T-helper 1 cell treated with Interleukin-12 subunit alpha and Interleukin-12 subunit beta and Interleukin-4 antibody, amounts not matched to agents 30 μg/mL and 1 μg/mL, for 36 hours (primary cell): ENCODE data around the gene SLC19A1.

Source experiments
- H3K27ac Mint-ChIP-seq: one replicate; pipeline ENCODE4 v1.8.0; 2021; ENCODE audit warnings: mild to moderate bottlenecking, mixed read lengths
- H3K27me3 Mint-ChIP-seq: one replicate; pipeline ENCODE4 v1.8.0; 2021; ENCODE audit warnings: low read depth, mixed read lengths
- H3K36me3 Mint-ChIP-seq: one replicate; pipeline ENCODE4 v1.8.0; 2021; ENCODE audit warnings: low read depth, mixed read lengths
- H3K4me1 Mint-ChIP-seq: one replicate; pipeline ENCODE4 v1.8.0; 2021; ENCODE audit warnings: low read depth, mixed read lengths
- H3K4me3 Mint-ChIP-seq: one replicate; pipeline ENCODE4 v1.8.0; 2021; ENCODE audit warnings: mild to moderate bottlenecking, moderate library complexity, mixed read lengths
- H3K9me3 Mint-ChIP-seq: one replicate; pipeline ENCODE4 v1.8.0; 2021; ENCODE audit warnings: mixed read lengths

Gene SLC19A1

DNA sequence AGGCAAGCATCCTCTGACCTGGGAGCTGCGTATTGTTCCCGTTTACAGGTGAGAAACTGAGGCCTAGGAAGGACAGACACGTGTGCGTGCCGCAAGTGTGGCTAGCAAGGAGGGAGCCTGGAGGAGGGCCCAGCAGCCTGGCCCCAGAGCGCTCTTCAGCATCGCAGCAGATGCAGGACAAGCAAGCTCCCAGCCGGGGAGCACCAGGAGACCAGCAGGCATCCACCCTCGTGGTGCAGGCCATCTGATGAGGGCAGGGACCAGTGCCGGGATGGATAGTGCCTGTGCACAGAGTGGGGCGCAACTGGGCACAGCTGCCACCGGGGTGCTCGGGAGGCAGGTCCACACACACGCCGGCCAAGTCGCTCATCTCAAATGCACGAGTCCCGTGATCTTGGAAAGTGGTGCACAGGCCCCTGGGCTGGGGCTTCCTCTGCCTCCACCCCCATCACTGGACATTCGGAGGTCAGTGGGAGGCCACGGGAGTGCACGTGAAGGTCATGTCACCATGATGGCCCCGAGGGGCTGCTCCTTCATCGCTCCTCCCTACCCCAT is 82.2 kb downstream of the SLC19A1 start:
- Mint-ChIP-seq H3K27me3 (peaks cover 9% of the 10 kb centered on the region), H3K9me3 (no peaks in the 10 kb centered on the region), H3K27ac (no peak overlapping the region), H3K4me3 (no peak overlapping the region), H3K4me1 (no peaks in the 10 kb centered on the region), H3K36me3 (no peaks in the 10 kb centered on the region)

- Mint-ChIP-seq H3K27ac (no peak overlapping the region), H3K27me3 (peaks cover 9% of the 10 kb centered on the region), H3K4me3 (no peak overlapping the region), H3K4me1 (no peaks in the 10 kb centered on the region), H3K9me3 (no peaks in the 10 kb centered on the region), H3K36me3 (no peaks in the 10 kb centered on the region)
Measured at GRCh38 chr21:45459171-45460010, 82.8 kb downstream of the SLC19A1 start.

GRCh38 chr21:45458281-45459170 is 83.7 kb downstream of the SLC19A1 start:
- Mint-ChIP-seq H3K4me1 (no peaks in the 10 kb centered on the region), H3K27me3 (peaks cover 9% of the 10 kb centered on the region), H3K4me3 (no peak overlapping the region), H3K27ac (no peak overlapping the region), H3K9me3 (no peaks in the 10 kb centered on the region), H3K36me3 (no peaks in the 10 kb centered on the region)

DNA sequence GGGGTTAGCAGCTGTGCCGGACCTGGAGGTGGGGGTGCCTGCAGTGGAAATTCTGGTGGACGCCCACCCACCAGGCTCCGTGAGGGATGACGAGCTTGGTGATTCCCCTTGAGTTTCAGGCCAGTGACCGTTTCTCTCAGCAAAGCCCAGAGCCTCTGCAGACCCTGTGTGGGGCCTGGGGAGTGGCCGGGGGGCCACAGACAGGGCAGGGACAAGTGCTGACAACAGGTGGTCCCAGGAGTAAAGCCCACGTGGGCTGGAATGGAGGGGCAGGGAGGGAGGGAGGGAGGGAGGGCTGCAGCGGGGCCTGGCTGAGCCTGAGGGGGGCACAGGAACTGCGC is 84.4 kb downstream of the SLC19A1 start:
- Mint-ChIP-seq H3K9me3 (peaks cover 6% of the 10 kb centered on the region), H3K36me3 (no peaks in the 10 kb centered on the region), H3K27me3 (peaks cover 9% of the 10 kb centered on the region), H3K4me1 (peaks cover 1% of the 10 kb centered on the region), H3K27ac (no peak overlapping the region), H3K4me3 (no peak overlapping the region)

GRCh38 chr21:45457161-45457831 is 84.9 kb downstream of the SLC19A1 start:
- peaks cover 1% of the 10 kb centered on the region for H3K4me1 Mint-ChIP-seq
- peaks cover 4% of the 10 kb centered on the region for H3K27me3 Mint-ChIP-seq
- H3K27ac Mint-ChIP-seq, result no peak overlapping the region

DNA sequence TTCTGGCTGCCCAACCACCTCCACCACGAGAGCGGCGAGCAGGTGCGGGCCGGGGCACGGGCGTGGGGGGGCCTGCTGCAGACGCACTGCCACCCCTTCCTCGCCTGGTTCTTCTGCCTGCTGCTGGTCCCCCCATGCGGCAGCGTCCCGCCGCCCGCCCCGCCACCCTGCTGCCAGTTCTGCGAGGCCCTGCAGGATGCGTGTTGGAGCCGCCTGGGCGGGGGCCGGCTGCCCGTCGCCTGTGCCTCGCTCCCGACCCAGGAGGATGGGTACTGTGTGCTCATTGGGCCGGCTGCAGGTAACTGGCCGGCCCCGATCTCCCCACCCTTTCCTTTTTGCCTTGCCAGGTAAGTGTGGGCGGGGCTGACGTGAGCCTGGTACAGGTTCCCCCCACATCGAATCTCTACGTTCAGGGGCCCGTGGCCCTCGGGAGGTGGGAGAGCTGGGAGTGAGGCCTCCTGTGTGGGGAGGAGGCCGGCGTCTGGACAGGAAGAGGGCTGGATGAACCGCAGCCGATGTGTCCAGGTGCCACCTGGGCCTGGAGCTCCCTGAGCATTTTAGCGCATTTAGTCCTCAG is 85.6 kb downstream of the SLC19A1 start:
- no peak overlapping the region for H3K27ac Mint-ChIP-seq
- no peaks in the 10 kb centered on the region for H3K27me3 Mint-ChIP-seq
- H3K36me3 Mint-ChIP-seq, result no peaks in the 10 kb centered on the region
- no peak overlapping the region for H3K4me3 Mint-ChIP-seq
- H3K9me3 Mint-ChIP-seq, result peaks cover 10% of the 10 kb centered on the region
- H3K4me1 Mint-ChIP-seq, result peaks cover 1% of the 10 kb centered on the region

More at GRCh38 chr21:45457161-45457831, 84.9 kb downstream of the SLC19A1 start:
- Mint-ChIP-seq H3K4me3 (no peak overlapping the region), H3K36me3 (no peaks in the 10 kb centered on the region), H3K9me3 (peaks cover 10% of the 10 kb centered on the region)

DNA sequence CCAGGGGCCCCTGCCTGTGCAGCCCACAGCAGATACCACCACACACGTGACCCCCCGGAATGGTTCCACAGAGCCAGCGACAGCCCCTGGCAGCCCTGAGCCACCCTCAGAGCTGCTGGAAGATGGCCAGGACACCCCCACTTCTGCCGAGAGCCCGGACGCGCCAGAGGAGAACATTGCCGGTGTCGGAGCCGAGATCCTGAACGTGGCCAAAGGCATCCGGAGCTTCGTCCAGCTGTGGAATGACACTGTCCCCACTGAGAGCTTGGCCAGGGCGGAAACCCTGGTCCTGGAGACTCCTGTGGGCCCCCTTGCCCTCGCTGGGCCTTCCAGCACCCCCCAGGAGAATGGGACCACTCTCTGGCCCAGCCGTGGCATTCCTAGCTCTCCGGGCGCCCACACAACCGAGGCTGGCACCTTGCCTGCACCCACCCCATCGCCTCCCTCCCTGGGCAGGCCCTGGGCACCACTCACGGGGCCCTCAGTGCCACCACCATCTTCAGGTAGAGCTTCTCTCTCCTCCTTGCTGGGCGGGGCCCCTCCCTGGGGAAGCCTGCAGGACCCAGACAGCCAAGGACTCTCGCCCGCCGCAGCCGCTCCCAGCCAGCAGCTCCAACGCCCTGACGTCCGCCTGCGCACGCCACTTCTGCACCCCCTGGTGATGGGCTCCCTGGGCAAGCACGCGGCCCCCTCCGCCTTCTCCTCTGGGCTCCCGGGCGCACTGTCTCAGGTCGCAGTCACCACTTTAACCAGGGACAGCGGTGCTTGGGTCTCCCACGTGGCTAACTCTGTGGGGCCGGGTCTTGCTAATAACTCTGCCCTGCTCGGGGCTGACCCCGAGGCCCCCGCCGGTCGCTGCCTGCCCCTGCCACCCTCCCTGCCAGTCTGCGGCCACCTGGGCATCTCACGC is 86.3 kb downstream of the SLC19A1 start:
- Mint-ChIP-seq H3K36me3 (no peaks in the 10 kb centered on the region), H3K27ac (no peak overlapping the region), H3K27me3 (no peaks in the 10 kb centered on the region), H3K9me3 (peaks cover 10% of the 10 kb centered on the region), H3K4me1 (peaks cover 1% of the 10 kb centered on the region), H3K4me3 (no peak overlapping the region)

DNA sequence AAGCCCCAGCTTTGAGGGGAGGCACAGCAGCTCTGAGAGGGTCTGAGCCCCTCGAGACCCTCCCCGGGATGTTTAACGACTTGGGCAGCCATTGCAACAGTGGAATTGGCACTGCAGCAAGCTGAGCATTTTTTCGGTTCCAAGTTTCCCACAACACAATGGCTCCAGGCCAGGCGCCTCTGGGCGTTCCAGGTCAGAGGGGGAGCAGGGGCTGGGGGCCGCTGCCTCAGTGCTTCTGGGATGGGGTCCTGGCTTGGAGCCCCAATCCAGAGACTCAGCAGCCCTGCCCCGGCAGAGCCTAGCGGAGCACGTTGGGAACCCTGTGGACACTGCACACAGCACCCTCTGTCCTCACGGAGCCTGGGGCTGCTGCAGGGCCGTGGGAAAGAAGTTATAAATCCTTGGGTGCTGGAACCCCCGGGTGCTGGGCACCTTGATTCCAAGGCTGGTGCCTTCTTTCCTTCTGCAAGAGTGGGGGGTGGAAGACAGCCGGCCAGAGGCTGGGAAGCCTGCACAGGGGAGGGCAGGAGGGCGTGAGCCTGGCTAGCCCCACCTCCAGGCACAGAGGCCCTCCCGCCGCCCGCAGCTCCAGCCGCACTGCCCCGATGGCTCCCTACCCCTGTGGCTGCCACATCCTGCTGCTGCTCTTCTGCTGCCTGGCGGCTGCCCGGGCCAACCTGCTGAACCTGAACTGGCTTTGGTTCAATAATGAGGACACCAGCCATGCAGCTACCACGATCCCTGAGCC is 87.1 kb downstream of the SLC19A1 start:
- Mint-ChIP-seq H3K27ac (no peak overlapping the region), H3K4me1 (peaks cover 1% of the 10 kb centered on the region), H3K4me3 (no peak overlapping the region), H3K36me3 (no peaks in the 10 kb centered on the region), H3K9me3 (peaks cover 10% of the 10 kb centered on the region), H3K27me3 (no peaks in the 10 kb centered on the region)

DNA sequence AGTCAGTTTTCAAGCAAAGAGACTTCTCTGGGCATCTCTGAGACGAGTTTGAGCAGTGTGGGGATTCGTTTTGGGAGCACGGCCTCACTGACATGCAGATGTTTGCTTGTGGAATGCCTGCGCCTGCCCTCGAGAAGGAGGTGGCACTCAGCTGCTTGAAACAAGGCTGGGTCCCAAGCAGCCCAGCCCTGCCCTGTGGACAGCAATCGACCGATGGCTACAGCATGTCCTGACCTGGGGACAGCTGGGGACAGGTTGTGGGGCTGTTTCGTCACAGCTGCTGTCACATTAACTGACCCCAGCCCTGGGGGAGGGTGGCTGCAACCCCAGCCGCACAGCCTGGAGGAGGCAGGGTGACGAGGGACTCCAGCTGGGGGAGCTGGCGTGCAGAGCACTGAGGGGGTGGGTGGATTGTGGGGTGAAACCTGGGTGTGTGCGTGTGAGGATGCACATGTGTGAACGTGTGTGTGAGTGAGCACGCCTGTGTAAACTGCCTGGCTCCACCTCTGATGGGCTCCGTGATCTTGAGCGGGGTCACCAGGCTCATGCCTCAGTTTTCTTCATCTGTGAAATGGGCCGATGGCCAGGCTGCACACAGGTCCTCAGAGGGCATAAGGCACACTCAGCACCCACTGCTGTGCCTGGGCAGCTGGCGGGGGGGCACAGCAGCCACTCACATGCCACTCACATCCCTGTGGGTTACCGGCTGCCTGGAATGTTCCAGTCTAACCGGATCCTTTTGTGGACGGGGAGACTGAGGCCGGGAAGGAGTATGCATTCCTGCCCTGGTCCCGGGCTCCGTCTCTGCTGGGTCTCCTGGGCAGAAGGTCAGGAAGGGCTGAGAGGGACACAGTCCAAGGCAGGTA is 87.9 kb downstream of the SLC19A1 start:
- H3K27me3 Mint-ChIP-seq, result no peaks in the 10 kb centered on the region
- peaks cover 1% of the 10 kb centered on the region for H3K4me1 Mint-ChIP-seq
- peaks cover 10% of the 10 kb centered on the region for H3K9me3 Mint-ChIP-seq
- H3K4me3 Mint-ChIP-seq, result no peak overlapping the region
- no peaks in the 10 kb centered on the region for H3K36me3 Mint-ChIP-seq
- no peak overlapping the region for H3K27ac Mint-ChIP-seq

DNA sequence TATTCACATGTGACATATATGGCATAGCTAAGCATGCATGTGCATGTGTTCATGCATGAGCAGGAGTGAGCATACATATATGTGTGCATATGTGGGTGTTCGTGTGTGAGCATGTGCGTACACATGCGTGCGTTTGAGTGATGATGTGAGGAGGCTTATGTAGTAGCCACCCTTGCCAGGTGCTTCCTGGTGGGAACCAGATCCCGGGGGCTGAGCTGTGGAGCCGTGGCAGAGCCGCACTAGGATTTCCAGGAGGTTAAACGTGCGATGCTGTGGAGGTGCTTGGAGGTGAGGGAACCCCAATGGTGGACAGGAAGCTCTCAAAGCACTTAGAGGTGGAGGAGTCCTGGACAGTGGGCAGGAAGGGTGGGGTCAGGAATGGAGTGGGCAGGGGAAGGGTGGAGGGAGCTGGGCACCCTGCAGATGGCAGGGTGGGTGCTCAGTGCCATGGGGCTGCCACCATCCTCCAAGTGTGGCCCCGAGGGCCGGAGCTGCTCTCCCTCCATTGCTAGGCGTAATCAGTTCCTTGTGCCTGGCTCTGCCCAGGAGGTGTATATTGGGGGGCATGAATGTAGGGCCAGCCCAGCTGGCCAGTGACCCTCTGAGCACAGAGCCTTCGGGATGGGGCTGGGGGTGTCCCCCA is 88.8 kb downstream of the SLC19A1 start:
- Mint-ChIP-seq H3K36me3 (no peaks in the 10 kb centered on the region), H3K4me3 (no peak overlapping the region), H3K4me1 (peaks cover 1% of the 10 kb centered on the region), H3K27ac (no peak overlapping the region), H3K9me3 (peaks cover 10% of the 10 kb centered on the region), H3K27me3 (no peaks in the 10 kb centered on the region)

DNA sequence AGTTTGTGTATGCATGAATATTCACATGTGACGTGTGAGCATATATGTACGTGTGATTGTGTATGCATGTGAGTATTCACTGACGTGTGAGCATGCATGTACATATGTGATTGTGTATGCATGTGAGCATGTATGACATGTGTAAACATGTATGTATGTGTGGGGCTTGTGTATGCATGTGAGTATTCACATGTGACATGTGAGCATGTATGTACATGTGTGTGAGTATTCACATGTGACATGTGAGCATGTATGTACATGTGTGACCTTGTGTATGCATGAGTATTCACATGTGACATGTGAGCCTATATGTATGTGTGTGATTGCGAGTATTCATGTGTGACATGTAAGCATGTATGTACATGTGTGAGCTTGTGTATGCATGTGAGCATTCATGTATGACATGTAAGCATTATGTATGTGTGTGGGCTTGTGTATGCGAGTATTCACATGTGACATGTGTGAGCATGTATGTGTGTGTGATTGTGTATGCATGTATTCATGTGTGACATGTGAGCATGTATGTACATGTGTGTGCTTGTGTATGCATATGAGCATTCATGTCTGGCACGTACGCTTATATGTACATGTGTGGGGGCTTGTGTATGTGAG is 89.4 kb downstream of the SLC19A1 start:
- no peak overlapping the region for H3K27ac Mint-ChIP-seq
- H3K9me3 Mint-ChIP-seq, result peaks cover 10% of the 10 kb centered on the region
- peaks cover 1% of the 10 kb centered on the region for H3K4me1 Mint-ChIP-seq
- H3K27me3 Mint-ChIP-seq, result peaks cover 3% of the 10 kb centered on the region
- H3K36me3 Mint-ChIP-seq, result no peaks in the 10 kb centered on the region
- H3K4me3 Mint-ChIP-seq, result no peak overlapping the region
